GM12864 (cell line): ENCODE results near the gene AHI1.

Source experiments
- DNase-seq: peaks from one replicate; pipeline ENCODE4 v3.0.0-alpha.2; 2011; ENCODE audit warnings: low read depth
- H3K4me3 ChIP-seq: 2 replicates; pipeline ENCODE4 v1.5.1; 2011; ENCODE audit warnings: mild to moderate bottlenecking, low read depth, low read length, control low read depth
- TF ChIP-seq, protein P1 (sequence below): IDR thresholded peaks from 2 replicates; pipeline ENCODE4 v1.5.1; 2011; ENCODE audit warnings: low read depth, mild to moderate bottlenecking, moderate library complexity, low read length, control low read depth, inconsistent platforms; ENCODE audit errors: missing control alignments

The AHI1 gene

DNA sequence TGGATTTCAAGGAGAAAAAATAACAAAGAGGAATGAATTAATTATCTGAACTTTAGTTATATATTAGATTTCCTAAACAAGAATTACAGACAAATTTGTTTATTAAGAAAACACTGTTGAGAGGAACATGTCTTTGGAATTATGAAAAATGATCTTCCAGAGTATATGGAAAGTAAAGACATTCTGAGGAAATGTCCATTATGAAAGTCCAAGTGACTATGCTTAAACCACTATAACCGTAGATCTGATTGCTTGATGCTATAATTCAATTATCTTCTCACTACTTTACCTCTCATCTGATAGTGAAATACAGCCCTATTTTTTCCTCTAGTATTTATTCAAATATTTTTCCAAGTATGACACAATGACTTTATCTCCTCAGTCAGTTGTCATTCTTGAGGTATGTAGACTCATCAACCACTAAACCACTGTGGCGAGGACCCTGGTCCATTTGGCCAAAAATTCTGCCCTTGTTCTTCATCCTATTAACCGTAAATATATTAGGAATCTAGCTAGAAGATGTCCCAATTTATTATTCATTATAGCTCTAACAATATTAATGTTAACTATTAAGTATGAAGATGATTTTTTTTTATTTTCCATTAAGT lies 37.3 kb upstream of the AHI1 start:
- DNase-seq = no peak
- no peak overlapping the region for H3K4me3 ChIP-seq

DNA sequence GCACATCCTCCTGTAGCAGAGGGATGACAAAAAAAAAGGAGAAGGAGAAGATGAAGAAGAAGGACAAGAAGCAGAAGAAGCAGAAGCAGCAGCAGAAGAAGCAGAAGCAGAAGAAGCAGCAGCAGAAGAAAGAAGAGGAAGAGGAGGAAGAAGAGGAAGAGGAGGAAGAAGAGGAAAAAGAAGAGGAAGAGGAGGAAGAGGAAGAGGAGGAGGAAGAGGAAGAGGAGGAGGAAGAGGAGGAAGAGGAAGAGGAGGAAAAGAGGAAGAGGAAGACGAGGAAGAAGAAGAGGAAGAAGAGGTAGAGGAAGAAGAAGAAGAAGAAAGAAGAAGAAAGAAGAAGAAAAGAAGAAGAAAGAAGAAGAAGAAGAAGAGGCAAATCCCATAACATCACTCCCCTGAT lies 35.0 kb upstream of the AHI1 start:
- H3K4me3 ChIP-seq = no peak overlapping the region
- TF ChIP-seq, protein P1, sequence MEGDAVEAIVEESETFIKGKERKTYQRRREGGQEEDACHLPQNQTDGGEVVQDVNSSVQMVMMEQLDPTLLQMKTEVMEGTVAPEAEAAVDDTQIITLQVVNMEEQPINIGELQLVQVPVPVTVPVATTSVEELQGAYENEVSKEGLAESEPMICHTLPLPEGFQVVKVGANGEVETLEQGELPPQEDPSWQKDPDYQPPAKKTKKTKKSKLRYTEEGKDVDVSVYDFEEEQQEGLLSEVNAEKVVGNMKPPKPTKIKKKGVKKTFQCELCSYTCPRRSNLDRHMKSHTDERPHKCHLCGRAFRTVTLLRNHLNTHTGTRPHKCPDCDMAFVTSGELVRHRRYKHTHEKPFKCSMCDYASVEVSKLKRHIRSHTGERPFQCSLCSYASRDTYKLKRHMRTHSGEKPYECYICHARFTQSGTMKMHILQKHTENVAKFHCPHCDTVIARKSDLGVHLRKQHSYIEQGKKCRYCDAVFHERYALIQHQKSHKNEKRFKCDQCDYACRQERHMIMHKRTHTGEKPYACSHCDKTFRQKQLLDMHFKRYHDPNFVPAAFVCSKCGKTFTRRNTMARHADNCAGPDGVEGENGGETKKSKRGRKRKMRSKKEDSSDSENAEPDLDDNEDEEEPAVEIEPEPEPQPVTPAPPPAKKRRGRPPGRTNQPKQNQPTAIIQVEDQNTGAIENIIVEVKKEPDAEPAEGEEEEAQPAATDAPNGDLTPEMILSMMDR = no peak
- no peak for DNase-seq

More for the DNA sequence above, 37.3 kb upstream of the AHI1 start:
- TF ChIP-seq, protein P1 = no peak

DNA sequence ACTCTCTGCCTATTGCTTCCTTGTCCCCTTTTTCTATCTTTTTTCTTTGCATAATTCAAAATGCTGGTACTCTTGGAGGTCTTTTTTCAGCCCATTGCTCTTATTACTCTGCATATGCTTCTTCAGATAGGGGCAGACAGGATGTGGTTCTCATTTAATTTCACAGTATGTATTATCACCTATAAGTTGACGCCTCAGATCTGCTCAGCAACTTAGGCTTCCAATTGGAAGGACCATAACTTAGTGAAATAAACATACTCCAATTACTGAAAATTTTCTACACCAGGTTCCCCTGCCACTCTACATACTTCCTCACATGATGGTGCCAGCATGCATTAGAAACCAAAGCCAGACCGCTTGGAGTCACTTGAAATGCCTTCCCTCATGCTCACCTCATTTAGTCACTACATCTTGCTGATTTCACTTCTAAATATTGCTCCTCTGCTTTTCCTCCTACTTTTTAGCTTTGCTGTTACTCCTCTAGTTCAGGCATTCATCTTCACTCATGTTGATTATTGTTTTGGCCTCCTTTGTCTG lies 34.5 kb upstream of the AHI1 start:
- DNase-seq = no peak
- H3K4me3 ChIP-seq = no peak overlapping the region
- TF ChIP-seq, protein P1 = no peak

DNA sequence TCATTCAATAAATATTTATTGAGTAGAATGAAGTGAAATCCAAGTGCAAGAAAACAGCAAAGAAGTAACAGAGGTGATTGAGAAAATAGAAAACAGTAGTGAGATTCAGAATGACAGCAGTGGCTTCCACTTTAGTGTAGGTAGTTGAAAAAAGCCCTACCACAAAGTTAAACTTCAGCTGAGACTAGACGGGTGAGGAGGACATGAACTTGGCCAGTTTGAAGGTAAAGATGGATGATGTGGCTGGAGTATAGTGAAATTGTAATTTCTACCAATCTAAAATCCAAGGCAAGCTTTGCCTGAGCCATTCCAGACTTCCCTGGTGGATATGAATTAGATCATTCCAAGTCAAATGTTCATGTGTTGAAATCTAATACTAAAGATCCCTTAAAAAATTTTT lies 32.6 kb upstream of the AHI1 start:
- DNase-seq = no peak
- no peak overlapping the region for H3K4me3 ChIP-seq
- TF ChIP-seq, protein P1 = no peak

DNA sequence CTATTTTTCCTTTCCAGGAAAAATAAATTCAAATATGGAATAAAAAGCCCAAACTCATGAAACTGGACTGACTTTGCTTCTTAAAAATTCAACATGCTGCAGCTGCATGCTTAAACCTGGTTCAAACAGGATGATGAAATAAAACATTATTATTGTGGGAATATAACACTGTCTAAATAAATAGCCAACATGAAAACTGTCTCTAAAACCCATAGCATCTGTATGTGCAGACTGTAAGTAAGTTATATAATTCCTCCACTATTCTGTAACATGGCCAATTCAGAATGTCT lies 30.4 kb upstream of the AHI1 start:
- no peak overlapping the region for H3K4me3 ChIP-seq
- no peak for DNase-seq
- TF ChIP-seq, protein P1 = no peak

DNA sequence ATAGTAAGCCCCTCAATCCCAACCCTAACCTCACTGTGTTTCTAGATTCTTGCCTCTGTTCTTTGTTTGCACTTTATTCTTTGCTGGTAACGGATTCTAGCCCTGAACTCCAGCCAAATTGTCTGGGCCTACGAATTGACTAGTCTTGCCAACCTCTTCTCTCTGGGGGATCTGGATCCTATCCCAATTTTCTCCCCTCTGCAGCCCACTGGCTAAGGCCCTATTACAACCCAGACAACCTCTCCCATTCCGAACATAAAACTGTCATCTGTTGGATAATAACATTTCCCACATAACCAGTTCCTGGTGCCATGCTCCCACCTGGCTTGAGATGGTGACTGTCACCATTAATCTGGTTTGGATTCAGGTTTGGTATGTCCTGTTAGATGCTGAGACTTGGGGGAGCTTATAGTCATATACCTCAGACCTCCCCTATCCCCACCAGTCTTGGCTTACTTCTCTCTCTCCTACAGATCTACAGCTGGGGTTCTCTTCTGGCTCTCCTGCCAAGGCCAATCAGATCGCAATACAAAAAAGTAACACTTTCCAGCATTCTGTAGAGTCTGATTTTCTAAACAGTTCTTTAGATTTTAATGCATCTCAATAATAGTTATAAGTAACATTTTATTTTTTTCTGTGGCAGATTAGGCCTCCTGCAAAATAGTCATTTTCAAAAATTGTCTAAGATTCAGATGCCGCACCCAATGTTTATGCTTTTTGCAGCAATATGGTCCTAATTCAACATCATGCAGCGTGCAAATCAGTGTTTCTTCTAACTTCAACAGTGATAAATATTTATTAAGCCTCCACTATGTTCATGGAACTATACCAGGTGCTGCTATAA lies 29.8 kb upstream of the AHI1 start:
- DNase-seq = no peak
- no peak overlapping the region for H3K4me3 ChIP-seq
- TF ChIP-seq, protein P1 = no peak
